Keratinocyte (primary cell): ENCODE measurements around the gene ACACB. TPM values are rescaled to one million over a fixed set of nuclear protein-coding genes. Genes with fewer than 3 reads are reported as not detected.

Source experiments
- DNase-seq: peaks from one replicate; pipeline ENCODE4 v3.0.0-alpha.2; 2011; ENCODE audit warnings: low read depth, missing footprints, low spot score
- FAIRE-seq: peaks from 2 replicates; lab custom pipeline; 2011; peaks lifted over from hg19 to GRCh38; lab: Jason Lieb, UNC
- H2AFZ ChIP-seq: 2 replicates; pipeline ENCODE4 v1.6.0; 2012; ENCODE audit warnings: low read length, control low read depth, inconsistent platforms; ENCODE audit not compliant: control insufficient read depth
- H3K27ac ChIP-seq: 2 replicates; pipeline ENCODE4 v1.5.1; 2011; ENCODE audit warnings: low read length; ENCODE audit not compliant: control insufficient read depth, insufficient read depth
- H3K27me3 ChIP-seq: 3 replicates; pipeline ENCODE4 v1.6.0; 2011; ENCODE audit warnings: low read length; ENCODE audit not compliant: control insufficient read depth, insufficient read depth; ENCODE audit errors: extremely low read depth
- H3K36me3 ChIP-seq, 2 experiments: 2 replicates in 1 of 2; 3 replicates in 1 of 2; pipeline ENCODE4 v1.5.1; 2011; ENCODE audit warnings: low read length in 2 of 2, mild to moderate bottlenecking in 1 of 2; ENCODE audit not compliant: control insufficient read depth in 2 of 2, insufficient read depth in 2 of 2; ENCODE audit errors: extremely low read depth in 1 of 2
- H3K4me1 ChIP-seq: 3 replicates; pipeline ENCODE4 v1.5.1; 2011; ENCODE audit warnings: low read length; ENCODE audit not compliant: control insufficient read depth, insufficient read depth; ENCODE audit errors: extremely low read depth
- H3K4me2 ChIP-seq: 3 replicates; pipeline ENCODE4 v1.6.0; 2011; ENCODE audit warnings: low read depth, low read length; ENCODE audit not compliant: control insufficient read depth, insufficient read depth; ENCODE audit errors: extremely low read depth
- H3K4me3 ChIP-seq, 3 experiments: fragments of 200-600 bp in 1 of 3; sonication (generic) in 1 of 3; 2 replicates in 2 of 3; 3 replicates in 1 of 3; pipeline ENCODE4 v1.5.1; 2011 to 2016; ENCODE audit warnings: low read length in 3 of 3, mild to moderate bottlenecking in 3 of 3, control low read depth in 2 of 3, inconsistent platforms in 1 of 3, low read depth in 1 of 3, mixed read lengths in 1 of 3, mixed run types in 1 of 3, moderate library complexity in 1 of 3; ENCODE audit not compliant: control insufficient read depth in 2 of 3, insufficient read depth in 2 of 3; ENCODE audit errors: extremely low read depth in 1 of 3
- H3K79me2 ChIP-seq: 2 replicates; pipeline ENCODE4 v1.6.0; 2012; ENCODE audit warnings: low read length; ENCODE audit not compliant: control insufficient read depth, insufficient read depth
- H3K9ac ChIP-seq: 3 replicates; pipeline ENCODE4 v1.6.0; 2011; ENCODE audit warnings: low read length; ENCODE audit not compliant: control insufficient read depth, insufficient read depth; ENCODE audit errors: extremely low read depth
- H3K9me1 ChIP-seq: 3 replicates; pipeline ENCODE4 v1.6.0; 2011; ENCODE audit warnings: low read length; ENCODE audit not compliant: control insufficient read depth, insufficient read depth; ENCODE audit errors: extremely low read depth
- H3K9me3 ChIP-seq: 2 replicates; pipeline ENCODE4 v1.5.1; 2012; ENCODE audit warnings: low read depth, low read length; ENCODE audit not compliant: control insufficient read depth
- H4K20me1 ChIP-seq: 3 replicates; pipeline ENCODE4 v1.6.0; 2011; ENCODE audit warnings: low read length; ENCODE audit not compliant: control insufficient read depth, insufficient read depth; ENCODE audit errors: extremely low read depth
- CTCF ChIP-seq, 3 experiments: IDR thresholded peaks in 1 of 3; conservative IDR thresholded peaks in 1 of 3; optimal IDR thresholded peaks in 1 of 3; 2 replicates in 2 of 3; 3 replicates in 1 of 3; pipeline versions ENCODE3 to v1.5.1; 2011; ENCODE audit warnings: low read length in 3 of 3, mild to moderate bottlenecking in 3 of 3, moderate library complexity in 2 of 3, control low read depth in 1 of 3, inconsistent platforms in 1 of 3; ENCODE audit not compliant: insufficient read depth in 2 of 3; ENCODE audit errors: extremely low read depth in 1 of 3
- EZH2 ChIP-seq: IDR thresholded peaks from one replicate; pipeline ENCODE4 v1.6.1; 2012; ENCODE audit warnings: inconsistent platforms, mild to moderate bottlenecking, low read length, moderate library complexity
- dilution Hi-C: fragments of 300-500 bp; cut with MboI; formaldehyde crosslinking; loops from one replicate; pipeline ENCODE4 v1.7.0; 2020; ENCODE audit warnings: low sequenced_read_pairs; ENCODE audit not compliant: extremely low pct_ligation_motif_present
- polyA plus RNA-seq, 5 experiments: library from polyadenylated mRNA; depleted of rRNA in 3 of 5; stranded (reverse) in 3 of 5; stranded (forward) in 1 of 5; unstranded in 1 of 5; fragments of >200 nt; gene quantifications; 1 replicate in 1 of 5; 2 replicates in 3 of 5; 3 replicates in 1 of 5; pipeline versions ENCODE4 v1.2.1 to v1.2.3, GENCODE V29; 2011 to 2012; ENCODE audit warnings: missing spikeins in 2 of 5, low read depth in 1 of 5, low replicate concordance in 1 of 5

Gene ACACB
- polyA plus RNA-seq, 1 donor (not counting 4 experiments of a cell fraction or from before 2014, with no cell fraction given) = 1.3 TPM

GRCh38 chr12:109286252-109286651 is 169.9 kb downstream of the ACACB start:
- TF ChIP-seq CTCF (optimal IDR thresholded peaks at IDR 0.05 in 1 of 3, IDR thresholded peaks at IDR 0.05 in 1 of 3, conservative IDR thresholded peaks at IDR 0.05 in 1 of 3; ENCODE audit: extremely low read depth in 1 of 3, insufficient read depth in 2 of 3, low read length in 3 of 3) = no peak
- TF ChIP-seq EZH2 = no peak
- Histone ChIP-seq H2AFZ (no peak overlapping the region), H3K4me3 (no peak overlapping the region), H3K36me3 (no peaks in the 10 kb centered on the region), H3K4me1 (no peaks in the 10 kb centered on the region), H3K27ac (no peak overlapping the region), H3K9me1 (no peaks in the 10 kb centered on the region), H4K20me1 (no peaks in the 10 kb centered on the region), H3K79me2 (no peaks in the 10 kb centered on the region), H3K4me2 (no peak overlapping the region), H3K27me3 (peaks cover 7% of the 10 kb centered on the region), H3K9ac (no peak overlapping the region), H3K9me3 (no peaks in the 10 kb centered on the region)
- DNase-seq = no peak
- no peak for FAIRE-seq
- dilution Hi-C loops = no loop called here

- no peak for FAIRE-seq
- Histone ChIP-seq H3K9ac (no peak overlapping the region), H3K27me3 (peaks cover 11% of the 10 kb centered on the region), H3K79me2 (no peaks in the 10 kb centered on the region), H3K4me1 (no peaks in the 10 kb centered on the region), H3K9me3 (no peaks in the 10 kb centered on the region), H3K36me3 (no peaks in the 10 kb centered on the region), H3K27ac (no peak overlapping the region), H4K20me1 (no peaks in the 10 kb centered on the region), H3K4me2 (no peak overlapping the region), H2AFZ (no peak overlapping the region), H3K9me1 (no peaks in the 10 kb centered on the region), H3K4me3 (no peak overlapping the region)
- TF ChIP-seq CTCF (optimal IDR thresholded peaks at IDR 0.05 in 1 of 3, IDR thresholded peaks at IDR 0.05 in 1 of 3, conservative IDR thresholded peaks at IDR 0.05 in 1 of 3; ENCODE audit: extremely low read depth in 1 of 3, insufficient read depth in 2 of 3, low read length in 3 of 3) = no peak
- TF ChIP-seq EZH2 = no peak
- dilution Hi-C loops = no loop called here
- DNase-seq = no peak
These were observed 170.3 kb downstream of the ACACB start for GRCh38 chr12:109286652-109287051.
